ENCODE results near the gene CPN1.

- TF ChIP-seq, protein P1, sequence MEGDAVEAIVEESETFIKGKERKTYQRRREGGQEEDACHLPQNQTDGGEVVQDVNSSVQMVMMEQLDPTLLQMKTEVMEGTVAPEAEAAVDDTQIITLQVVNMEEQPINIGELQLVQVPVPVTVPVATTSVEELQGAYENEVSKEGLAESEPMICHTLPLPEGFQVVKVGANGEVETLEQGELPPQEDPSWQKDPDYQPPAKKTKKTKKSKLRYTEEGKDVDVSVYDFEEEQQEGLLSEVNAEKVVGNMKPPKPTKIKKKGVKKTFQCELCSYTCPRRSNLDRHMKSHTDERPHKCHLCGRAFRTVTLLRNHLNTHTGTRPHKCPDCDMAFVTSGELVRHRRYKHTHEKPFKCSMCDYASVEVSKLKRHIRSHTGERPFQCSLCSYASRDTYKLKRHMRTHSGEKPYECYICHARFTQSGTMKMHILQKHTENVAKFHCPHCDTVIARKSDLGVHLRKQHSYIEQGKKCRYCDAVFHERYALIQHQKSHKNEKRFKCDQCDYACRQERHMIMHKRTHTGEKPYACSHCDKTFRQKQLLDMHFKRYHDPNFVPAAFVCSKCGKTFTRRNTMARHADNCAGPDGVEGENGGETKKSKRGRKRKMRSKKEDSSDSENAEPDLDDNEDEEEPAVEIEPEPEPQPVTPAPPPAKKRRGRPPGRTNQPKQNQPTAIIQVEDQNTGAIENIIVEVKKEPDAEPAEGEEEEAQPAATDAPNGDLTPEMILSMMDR (IDR thresholded peaks at IDR 0.05), result no peak
- no peak for TF ChIP-seq POLR2A (IDR thresholded peaks at IDR 0.05)
Observed at GRCh38 chr10:100022403-100022802, 59.3 kb downstream of the CPN1 start.

Measured in thyroid gland (tissue), 4 donors.